Osteocyte (in vitro differentiated cells): ENCODE data around the gene EPHB1. TPM values are rescaled to one million over a fixed set of nuclear protein-coding genes. Genes with fewer than 3 reads are reported as not detected.

Experiments used
- DNase-seq: peaks from one replicate; pipeline ENCODE4 v3.0.0; 2021; ENCODE audit warnings: mixed read lengths; ENCODE audit not compliant: unreplicated experiment; ENCODE audit errors: extremely low spot score
- H3K27ac Mint-ChIP-seq: one replicate; pipeline ENCODE4 v1.8.0; 2021; ENCODE audit warnings: mild to moderate bottlenecking, mixed read lengths; ENCODE audit not compliant: unreplicated experiment
- H3K27me3 Mint-ChIP-seq: one replicate; pipeline ENCODE4 v1.8.0; 2021; ENCODE audit warnings: mixed read lengths; ENCODE audit not compliant: unreplicated experiment
- H3K36me3 Mint-ChIP-seq: one replicate; pipeline ENCODE4 v1.8.0; 2021; ENCODE audit warnings: mixed read lengths; ENCODE audit not compliant: unreplicated experiment
- H3K4me1 Mint-ChIP-seq: one replicate; pipeline ENCODE4 v1.8.0; 2021; ENCODE audit warnings: mixed read lengths; ENCODE audit not compliant: unreplicated experiment
- H3K4me3 Mint-ChIP-seq: one replicate; pipeline ENCODE4 v1.8.0; 2021; ENCODE audit warnings: mild to moderate bottlenecking, moderate library complexity, mixed read lengths; ENCODE audit not compliant: unreplicated experiment
- H3K9me3 Mint-ChIP-seq: one replicate; pipeline ENCODE4 v1.8.0; 2021; ENCODE audit warnings: mixed read lengths; ENCODE audit not compliant: unreplicated experiment
- total RNA-seq: library from RNA; stranded (reverse); gene quantifications from 2 replicates; pipeline ENCODE4 v1.2.1, GENCODE V29; 2021
- TF ChIP-seq, protein P1 (sequence below): fragments of 200-600 bp; sonication (generic); IDR thresholded peaks from 2 replicates; pipeline ENCODE4 v1.5.0; 2021; ENCODE audit warnings: antibody characterized with exemption, mild to moderate bottlenecking, moderate library complexity

The EPHB1 gene
- total RNA-seq, 1 donor from 2014 or later: 0.75 TPM

DNA sequence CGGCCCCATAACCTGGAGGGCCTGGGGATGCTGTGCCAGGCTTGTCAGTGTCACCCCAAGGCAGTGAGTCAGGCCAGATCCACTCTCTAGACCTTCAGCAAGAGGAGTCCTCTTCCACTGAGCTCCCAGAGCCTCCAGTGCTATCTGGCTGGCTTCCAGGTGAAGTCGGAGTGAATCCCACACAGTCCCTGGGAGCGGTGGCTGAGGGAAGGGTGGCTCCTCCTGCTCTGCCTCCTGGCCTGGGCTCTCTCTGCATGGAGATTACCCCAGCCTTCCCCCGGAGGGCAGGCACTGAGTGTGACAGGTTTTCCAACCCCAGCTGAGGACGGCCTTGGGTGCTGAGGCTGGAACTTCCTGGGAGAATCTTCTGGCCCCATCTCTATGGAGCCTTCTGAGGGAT, 82.7 kb downstream of the EPHB1 start:
- no peaks in the 10 kb centered on the region for H3K27me3 Mint-ChIP-seq
- H3K36me3 Mint-ChIP-seq: no peaks in the 10 kb centered on the region
- no peaks in the 10 kb centered on the region for H3K4me1 Mint-ChIP-seq
- no peak for DNase-seq
- H3K9me3 Mint-ChIP-seq: no peaks in the 10 kb centered on the region
- no peak overlapping the region for H3K27ac Mint-ChIP-seq
- no peak overlapping the region for H3K4me3 Mint-ChIP-seq
- TF ChIP-seq, protein P1, sequence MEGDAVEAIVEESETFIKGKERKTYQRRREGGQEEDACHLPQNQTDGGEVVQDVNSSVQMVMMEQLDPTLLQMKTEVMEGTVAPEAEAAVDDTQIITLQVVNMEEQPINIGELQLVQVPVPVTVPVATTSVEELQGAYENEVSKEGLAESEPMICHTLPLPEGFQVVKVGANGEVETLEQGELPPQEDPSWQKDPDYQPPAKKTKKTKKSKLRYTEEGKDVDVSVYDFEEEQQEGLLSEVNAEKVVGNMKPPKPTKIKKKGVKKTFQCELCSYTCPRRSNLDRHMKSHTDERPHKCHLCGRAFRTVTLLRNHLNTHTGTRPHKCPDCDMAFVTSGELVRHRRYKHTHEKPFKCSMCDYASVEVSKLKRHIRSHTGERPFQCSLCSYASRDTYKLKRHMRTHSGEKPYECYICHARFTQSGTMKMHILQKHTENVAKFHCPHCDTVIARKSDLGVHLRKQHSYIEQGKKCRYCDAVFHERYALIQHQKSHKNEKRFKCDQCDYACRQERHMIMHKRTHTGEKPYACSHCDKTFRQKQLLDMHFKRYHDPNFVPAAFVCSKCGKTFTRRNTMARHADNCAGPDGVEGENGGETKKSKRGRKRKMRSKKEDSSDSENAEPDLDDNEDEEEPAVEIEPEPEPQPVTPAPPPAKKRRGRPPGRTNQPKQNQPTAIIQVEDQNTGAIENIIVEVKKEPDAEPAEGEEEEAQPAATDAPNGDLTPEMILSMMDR: no peak

DNA sequence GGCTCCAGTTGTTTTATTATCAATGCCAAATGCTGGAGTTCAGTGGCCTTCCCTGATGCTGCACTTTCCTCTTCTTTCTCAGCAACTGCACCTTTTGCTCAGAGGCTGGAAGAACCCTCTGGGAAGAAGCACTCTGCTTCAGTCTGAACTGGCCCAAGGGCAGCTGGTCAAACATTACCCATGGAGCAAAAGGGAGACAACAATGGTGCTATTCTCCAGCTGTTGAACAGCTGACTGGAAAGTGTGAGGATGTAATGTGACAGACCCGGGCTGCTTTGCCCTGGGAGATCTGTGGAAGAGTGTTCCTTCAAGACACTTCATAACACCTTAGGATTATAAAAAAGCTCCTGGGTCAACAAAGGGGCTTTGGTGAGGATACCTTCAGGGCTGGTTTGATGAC, 84.9 kb downstream of the EPHB1 start:
- TF ChIP-seq, protein P1: no peak
- Mint-ChIP-seq H3K27me3 (no peaks in the 10 kb centered on the region), H3K27ac (no peak overlapping the region), H3K4me3 (no peak overlapping the region), H3K36me3 (no peaks in the 10 kb centered on the region), H3K9me3 (no peaks in the 10 kb centered on the region), H3K4me1 (no peaks in the 10 kb centered on the region)
- no peak for DNase-seq

DNA sequence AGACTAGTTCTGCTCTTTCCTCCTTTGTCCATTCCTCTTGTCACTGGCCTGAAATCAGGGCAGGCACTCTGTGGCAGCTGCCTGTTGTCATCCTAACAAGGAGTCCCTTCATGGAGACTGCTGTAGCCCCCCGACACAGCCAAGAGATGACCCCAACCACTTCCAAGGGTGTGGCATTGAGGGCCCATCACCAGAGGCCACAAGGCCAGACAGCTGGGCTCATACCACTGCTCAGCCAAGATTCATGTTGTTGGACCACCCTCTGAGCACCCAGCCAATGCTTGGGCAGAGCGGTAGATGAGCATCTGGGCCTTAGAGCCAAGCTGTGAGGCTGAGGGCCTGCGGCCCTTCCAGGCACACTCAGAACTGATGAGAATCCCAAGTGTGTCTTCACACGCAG, 85.4 kb downstream of the EPHB1 start:
- Mint-ChIP-seq H3K4me1 (no peaks in the 10 kb centered on the region), H3K27ac (no peak overlapping the region), H3K4me3 (no peak overlapping the region), H3K9me3 (no peaks in the 10 kb centered on the region), H3K27me3 (no peaks in the 10 kb centered on the region), H3K36me3 (no peaks in the 10 kb centered on the region)
- DNase-seq: no peak
- TF ChIP-seq, protein P1: no peak

DNA sequence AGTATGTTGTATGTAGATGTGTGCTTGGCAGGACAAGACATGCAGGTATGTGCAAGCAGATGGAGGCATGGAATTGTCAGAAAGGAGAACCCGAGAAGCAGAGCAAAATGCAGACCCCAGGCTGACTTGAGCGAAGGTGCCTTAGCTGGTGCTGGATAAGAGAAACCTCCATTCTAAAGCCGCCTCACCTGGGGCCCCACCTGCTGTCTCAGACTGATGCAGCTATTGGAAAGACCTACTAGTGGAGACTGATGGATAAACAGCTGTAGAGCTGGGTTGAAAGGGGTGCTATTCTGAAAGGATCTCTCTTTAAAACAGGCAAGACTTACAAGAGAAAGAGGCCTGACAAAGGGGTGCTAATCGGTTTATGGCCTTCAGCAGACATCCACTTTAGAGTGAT, 86.2 kb downstream of the EPHB1 start:
- no peaks in the 10 kb centered on the region for H3K36me3 Mint-ChIP-seq
- H3K9me3 Mint-ChIP-seq: no peaks in the 10 kb centered on the region
- TF ChIP-seq, protein P1: no peak
- H3K4me3 Mint-ChIP-seq: no peak overlapping the region
- no peaks in the 10 kb centered on the region for H3K4me1 Mint-ChIP-seq
- no peak overlapping the region for H3K27ac Mint-ChIP-seq
- no peak for DNase-seq
- H3K27me3 Mint-ChIP-seq: no peaks in the 10 kb centered on the region

DNA sequence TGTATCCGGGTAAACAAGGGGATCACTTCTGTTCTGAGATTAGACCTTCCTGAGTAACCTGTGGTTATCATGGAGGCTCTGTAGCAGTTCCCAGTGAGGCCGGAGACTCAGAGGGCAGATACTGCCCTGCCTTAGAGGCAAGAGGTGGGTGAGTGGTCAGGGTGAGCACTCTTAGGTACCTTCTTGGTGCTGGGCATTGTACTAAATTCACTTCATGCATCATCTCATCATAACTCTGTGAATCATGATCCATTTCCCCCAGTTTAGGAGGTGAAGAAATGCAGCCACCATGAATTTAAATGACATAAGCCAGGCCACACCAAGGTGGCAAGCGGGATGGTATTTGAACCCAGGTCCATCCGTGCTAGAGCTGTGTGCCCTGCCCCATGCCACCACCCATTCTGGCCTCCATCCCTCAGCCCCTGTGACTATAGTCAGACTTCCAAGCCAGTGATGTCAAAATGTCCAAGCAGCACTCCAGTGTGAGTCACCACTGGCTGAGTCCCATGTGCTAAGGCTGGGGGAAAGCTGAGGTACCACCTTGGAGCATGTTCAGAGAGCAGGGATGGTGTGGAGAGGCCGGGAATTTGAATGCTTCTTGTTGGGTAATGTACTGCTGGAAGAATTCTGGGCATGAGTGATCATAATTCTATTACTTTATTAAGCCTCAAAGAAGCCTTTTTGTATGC, 88.8 kb downstream of the EPHB1 start:
- DNase-seq: no peak
- no peaks in the 10 kb centered on the region for H3K36me3 Mint-ChIP-seq
- H3K4me3 Mint-ChIP-seq: no peak overlapping the region

More for the DNA sequence above, 88.8 kb downstream of the EPHB1 start:
- Mint-ChIP-seq H3K9me3 (no peaks in the 10 kb centered on the region), H3K27me3 (no peaks in the 10 kb centered on the region), H3K27ac (no peak overlapping the region), H3K4me1 (no peaks in the 10 kb centered on the region)
- TF ChIP-seq, protein P1: no peak
